ENCODE data around the gene WNK1.

WNK1 gene

DNA sequence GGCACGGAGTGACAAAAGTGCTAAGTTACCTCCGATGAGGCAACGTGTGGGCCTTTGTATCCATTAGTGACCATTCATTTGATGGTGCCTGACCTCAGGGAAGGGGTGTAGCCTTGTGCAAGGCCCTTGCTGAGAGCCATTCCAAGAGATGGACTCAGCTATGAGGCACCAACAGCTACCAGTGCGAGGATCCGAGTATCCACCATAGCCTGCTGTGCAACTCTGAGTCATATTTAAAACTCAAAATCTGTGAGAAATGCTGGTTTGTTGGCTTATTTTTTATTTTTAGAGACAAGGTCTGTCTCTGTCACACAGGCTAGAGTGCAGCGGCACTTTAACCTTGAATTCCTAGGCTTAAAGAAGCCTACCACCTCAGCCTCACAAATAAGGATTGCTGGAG is 25.1 kb upstream of the WNK1 start:
- ATAC-seq (replicated peaks) = no peak
- Mint-ChIP-seq H3K4me3 (no peak overlapping the region), H3K27ac (no peak overlapping the region), H3K4me1 (peaks cover 9 to 15% of the 10 kb centered on the region in 2 donors), H3K36me3 (no peaks in the 10 kb centered on the region), H3K27me3 (no peaks in the 10 kb centered on the region), H3K9me3 (peaks cover 0 to 2% of the 10 kb centered on the region in 2 donors)
- DNase-seq = no peak

DNA sequence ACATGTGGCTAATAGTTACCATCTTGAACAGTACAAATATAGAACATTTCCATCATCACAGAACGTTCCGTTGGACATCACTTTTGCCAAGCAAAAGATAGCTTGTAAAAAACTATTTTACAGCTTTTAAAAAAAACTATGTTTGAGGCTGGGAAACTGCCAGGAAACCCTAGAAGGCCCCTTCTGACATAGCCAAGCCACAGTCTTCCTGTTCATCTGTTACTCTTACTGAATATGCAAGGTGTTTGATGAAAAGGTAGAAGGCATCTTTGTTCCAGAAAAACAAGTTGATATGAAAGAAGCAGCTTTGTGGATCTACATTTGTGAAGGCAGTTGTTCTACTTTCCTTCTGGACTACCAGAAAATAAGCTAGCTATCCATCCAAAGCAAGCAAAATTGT is 23.6 kb upstream of the WNK1 start:
- Mint-ChIP-seq H3K9me3 (peaks cover 0 to 2% of the 10 kb centered on the region in 2 donors), H3K27me3 (no peaks in the 10 kb centered on the region), H3K4me1 (peaks cover 7 to 10% of the 10 kb centered on the region in 2 donors), H3K27ac (no peak overlapping the region), H3K36me3 (no peaks in the 10 kb centered on the region), H3K4me3 (no peak overlapping the region)
- DNase-seq (no peak), ATAC-seq (replicated peaks) (no peak)

DNA sequence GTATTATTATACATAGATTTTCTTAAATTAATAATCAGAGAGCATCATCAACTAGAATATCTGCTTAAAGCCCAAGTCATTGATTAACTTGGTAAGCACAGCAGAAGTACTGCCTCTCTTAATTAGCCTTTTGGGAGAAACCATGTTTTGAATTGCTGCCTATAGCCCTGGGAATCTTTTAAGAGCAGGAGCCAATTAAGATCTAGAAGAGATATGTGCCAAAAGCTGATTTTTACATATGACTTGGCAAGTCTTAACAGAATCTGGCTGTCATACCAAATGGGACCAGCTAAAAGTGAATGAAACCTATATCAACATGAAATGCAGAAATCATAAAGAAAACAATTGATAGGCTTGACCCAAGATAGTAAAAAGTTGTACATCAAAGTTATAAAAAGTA is 23.2 kb upstream of the WNK1 start:
- H3K36me3 Mint-ChIP-seq = no peaks in the 10 kb centered on the region
- peaks cover 4 to 6% of the 10 kb centered on the region in 2 donors for H3K4me1 Mint-ChIP-seq
- no peaks in the 10 kb centered on the region for H3K27me3 Mint-ChIP-seq
- H3K9me3 Mint-ChIP-seq = peaks cover 0 to 2% of the 10 kb centered on the region in 2 donors
- no peak overlapping the region for H3K4me3 Mint-ChIP-seq
- ATAC-seq (replicated peaks) (no peak), DNase-seq (no peak)
- no peak overlapping the region for H3K27ac Mint-ChIP-seq

DNA sequence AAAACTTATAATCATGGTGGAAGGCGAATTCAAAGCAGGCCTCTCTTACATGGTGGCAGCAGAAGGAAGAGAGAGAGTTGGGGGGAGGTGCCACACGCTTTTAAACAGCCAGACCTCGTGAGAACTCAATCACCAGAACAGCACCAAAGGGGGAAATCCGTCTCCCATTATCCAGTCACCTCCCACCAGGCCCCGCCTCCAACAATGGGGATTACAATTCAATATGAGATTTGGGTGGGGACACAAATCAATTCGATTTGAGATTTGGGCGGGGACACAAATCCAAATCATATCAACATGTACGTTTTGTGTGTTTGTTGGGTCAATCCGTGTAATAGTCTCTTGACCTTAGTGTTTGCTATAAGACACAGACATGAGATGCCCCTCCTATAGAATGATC is 21.8 kb upstream of the WNK1 start:
- no peaks in the 10 kb centered on the region for H3K27me3 Mint-ChIP-seq
- ATAC-seq (replicated peaks) = no peak
- H3K27ac Mint-ChIP-seq = no peak overlapping the region

DNA sequence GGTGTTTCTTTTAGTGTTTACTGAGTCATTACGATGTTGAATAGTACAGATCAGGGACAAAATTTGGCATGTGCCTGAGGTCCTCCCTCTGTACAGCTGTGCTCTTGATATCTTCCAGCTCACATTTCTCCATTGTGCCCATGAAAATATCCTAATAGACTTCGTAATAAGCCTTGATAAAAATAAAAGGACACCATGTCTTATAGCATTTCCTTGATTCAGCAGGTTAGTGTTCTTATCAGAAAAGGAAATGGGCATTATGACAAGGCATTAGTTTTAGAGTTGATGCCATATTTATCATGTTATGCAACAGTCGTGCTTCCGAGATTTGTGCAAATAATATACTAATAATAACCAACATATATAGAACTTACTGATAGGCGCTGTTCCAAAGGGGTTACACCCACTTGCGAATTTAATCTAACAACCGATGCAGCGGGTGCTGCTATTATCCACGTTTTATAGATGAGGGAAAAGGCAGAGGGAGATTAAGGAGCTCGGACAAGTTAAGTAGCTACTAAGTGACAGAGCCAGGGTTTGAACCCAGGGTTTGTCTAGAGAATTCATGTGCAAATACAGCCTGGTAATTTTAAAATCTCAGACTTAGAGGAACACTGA is 15.1 kb upstream of the WNK1 start:
- no peak overlapping the region for H3K4me3 Mint-ChIP-seq
- no peak overlapping the region for H3K27ac Mint-ChIP-seq
- ATAC-seq (replicated peaks) = no peak
- no peaks in the 10 kb centered on the region for H3K36me3 Mint-ChIP-seq
- no peaks in the 10 kb centered on the region for H3K9me3 Mint-ChIP-seq
- H3K4me1 Mint-ChIP-seq = peaks cover 0 to 2% of the 10 kb centered on the region in 2 donors
- H3K27me3 Mint-ChIP-seq = no peaks in the 10 kb centered on the region
- no peak for DNase-seq

More for the DNA sequence above, 21.8 kb upstream of the WNK1 start:
- Mint-ChIP-seq H3K36me3 (no peaks in the 10 kb centered on the region), H3K9me3 (peaks cover 0 to 2% of the 10 kb centered on the region in 2 donors), H3K4me3 (no peak overlapping the region), H3K4me1 (no peaks in the 10 kb centered on the region)
- DNase-seq = no peak

DNA sequence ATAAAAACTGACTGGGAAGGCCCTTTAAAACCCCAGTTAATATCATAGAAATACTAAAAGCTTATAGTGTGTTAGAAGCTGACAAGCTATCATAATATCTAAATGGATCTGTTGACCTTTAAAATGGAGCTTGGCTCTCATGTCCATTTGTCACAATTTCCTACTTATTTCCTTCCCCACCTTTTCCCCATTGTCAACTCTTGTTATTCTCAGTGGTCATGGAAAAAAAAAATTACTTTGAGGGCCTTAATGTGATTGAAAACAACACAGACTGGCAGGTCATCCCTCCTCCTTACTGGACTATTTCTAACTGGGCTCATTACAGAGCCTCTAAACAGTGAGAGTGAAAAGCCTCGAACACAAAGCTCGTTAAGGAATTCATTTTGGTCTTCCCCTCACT is 13.7 kb upstream of the WNK1 start:
- Mint-ChIP-seq H3K27me3 (no peaks in the 10 kb centered on the region), H3K27ac (no peak overlapping the region), H3K4me1 (peaks cover 5 to 6% of the 10 kb centered on the region in 2 donors), H3K9me3 (no peaks in the 10 kb centered on the region), H3K4me3 (no peak overlapping the region), H3K36me3 (no peaks in the 10 kb centered on the region)
- ATAC-seq (replicated peaks) = no peak
- no peak for DNase-seq

DNA sequence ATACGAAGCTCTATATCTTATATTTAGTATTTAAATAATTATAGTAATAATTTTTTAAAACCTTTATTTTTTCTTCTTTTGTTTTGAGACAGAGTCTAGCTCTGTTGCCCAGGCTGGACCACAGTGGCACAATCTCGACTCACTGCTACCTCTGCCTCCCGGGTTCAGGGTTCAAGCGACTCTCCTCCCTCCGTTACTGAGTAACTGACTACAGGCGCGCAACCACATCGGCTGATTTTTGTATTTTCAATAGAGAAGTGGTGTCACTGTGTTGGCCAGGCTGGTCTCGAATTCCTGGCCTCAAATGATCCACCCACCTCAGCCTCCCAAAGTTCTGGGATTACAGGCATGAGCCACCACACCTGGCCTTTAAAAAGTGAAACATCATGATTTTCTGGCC is 13.0 kb upstream of the WNK1 start:
- Mint-ChIP-seq H3K4me1 (peaks cover 10% of the 10 kb centered on the region in 2 donors), H3K4me3 (no peak overlapping the region), H3K27ac (no peak overlapping the region), H3K9me3 (no peaks in the 10 kb centered on the region), H3K36me3 (no peaks in the 10 kb centered on the region), H3K27me3 (no peaks in the 10 kb centered on the region)
- no peak for ATAC-seq (replicated peaks)
- no peak for DNase-seq

DNA sequence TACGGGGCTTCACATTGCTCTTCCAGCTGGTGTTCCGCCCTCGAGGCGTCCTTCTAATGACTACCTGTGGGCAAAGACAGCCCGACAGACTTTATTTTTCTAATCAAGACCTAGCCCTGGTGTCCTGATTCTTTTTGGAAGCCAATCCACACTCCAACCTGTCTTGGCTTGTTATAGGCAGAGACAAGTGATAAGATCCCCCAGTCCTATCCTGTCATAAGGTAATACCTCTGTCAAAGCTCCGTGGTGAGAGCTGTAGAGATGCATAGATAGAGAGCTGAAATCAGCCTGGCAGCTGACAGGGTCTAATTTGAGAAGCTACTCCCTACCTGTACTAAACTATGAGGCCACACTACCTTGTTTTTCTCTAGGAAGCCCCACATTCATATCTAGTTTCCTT is 11.5 kb upstream of the WNK1 start:
- Mint-ChIP-seq H3K4me1 (peaks cover 10% of the 10 kb centered on the region in 2 donors), H3K36me3 (no peaks in the 10 kb centered on the region), H3K27ac (no peak overlapping the region), H3K4me3 (no peak overlapping the region), H3K27me3 (no peaks in the 10 kb centered on the region), H3K9me3 (no peaks in the 10 kb centered on the region)
- no peak for ATAC-seq (replicated peaks)
- DNase-seq = no peak

DNA sequence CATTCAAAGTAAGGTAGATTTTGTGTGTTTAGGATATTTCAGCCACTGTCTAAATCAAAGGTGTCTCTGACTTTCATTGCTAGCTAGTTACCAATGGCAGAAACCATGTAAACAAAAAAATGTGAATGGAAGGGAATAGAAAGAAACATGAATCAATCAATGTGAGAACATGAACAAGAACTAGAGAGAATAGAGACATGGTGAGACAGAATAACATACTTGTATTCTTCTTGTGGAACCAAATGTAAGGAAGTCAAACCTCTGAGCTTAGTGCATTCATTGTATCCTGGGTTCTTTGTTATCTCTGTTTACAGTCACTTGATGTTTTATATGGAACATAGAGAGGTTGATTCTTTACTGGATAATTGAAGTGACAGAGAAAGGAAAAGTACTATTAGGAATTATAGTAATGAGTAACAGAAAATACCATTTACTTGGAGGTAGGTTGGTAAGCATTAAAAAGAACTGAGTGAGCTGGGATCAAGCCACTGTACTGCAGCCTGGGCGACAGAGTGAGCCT is 2.6 kb upstream of the WNK1 start:
- no peak for DNase-seq
- H3K36me3 Mint-ChIP-seq = peaks cover 11 to 13% of the 10 kb centered on the region in 2 donors

DNA sequence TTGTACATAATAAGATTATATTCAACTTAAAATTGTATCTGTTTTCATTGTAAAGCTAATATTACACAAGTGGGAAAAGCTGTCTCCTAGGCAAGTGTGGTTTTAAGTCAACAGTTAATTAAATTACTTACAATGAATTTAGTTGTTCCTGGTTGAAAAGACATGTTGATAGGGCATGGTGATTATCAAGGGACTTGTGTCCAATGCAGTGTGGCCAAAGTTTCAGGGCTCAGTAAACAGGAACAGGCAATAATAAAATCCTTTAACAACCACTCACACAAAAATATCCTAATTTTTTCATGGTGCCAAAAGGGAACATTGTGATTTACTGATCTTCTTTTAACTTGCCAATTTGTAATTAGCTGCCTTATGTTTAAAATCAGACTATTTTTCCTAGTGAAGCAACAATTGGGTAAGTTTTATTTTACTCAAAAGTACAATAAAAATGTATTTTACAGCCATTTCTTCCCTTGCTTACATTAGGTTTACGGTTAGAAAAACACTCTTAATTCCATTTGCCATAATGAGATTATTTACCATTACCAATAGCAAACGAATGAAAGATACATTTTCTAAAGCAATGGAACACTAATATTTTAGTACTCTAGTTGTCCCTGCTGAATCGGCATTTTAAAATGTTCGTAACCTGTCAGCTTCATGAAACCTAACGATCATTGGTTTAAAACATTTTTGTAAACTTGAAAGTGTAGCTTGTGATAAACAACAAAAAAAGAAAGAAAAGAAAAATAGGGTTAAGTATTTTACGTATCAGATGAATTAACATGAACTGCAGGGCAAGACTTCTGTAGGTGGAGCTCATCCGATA is 1.8 kb upstream of the WNK1 start:
- Mint-ChIP-seq H3K9me3 (no peaks in the 10 kb centered on the region), H3K36me3 (peaks cover 11 to 17% of the 10 kb centered on the region in 2 donors), H3K4me1 (peaks cover 11 to 29% of the 10 kb centered on the region in 2 donors), H3K4me3 (no peak overlapping the region), H3K27ac (no peak overlapping the region), H3K27me3 (no peaks in the 10 kb centered on the region)
- ATAC-seq (replicated peaks) (no peak), DNase-seq (no peak)

More for the DNA sequence above, 2.6 kb upstream of the WNK1 start:
- Mint-ChIP-seq H3K9me3 (no peaks in the 10 kb centered on the region), H3K4me3 (peak overlapping the region; percentile 19 to 27), H3K4me1 (peaks cover 11 to 24% of the 10 kb centered on the region in 2 donors), H3K27ac (no peak overlapping the region), H3K27me3 (no peaks in the 10 kb centered on the region)
- ATAC-seq (replicated peaks) = no peak

DNA sequence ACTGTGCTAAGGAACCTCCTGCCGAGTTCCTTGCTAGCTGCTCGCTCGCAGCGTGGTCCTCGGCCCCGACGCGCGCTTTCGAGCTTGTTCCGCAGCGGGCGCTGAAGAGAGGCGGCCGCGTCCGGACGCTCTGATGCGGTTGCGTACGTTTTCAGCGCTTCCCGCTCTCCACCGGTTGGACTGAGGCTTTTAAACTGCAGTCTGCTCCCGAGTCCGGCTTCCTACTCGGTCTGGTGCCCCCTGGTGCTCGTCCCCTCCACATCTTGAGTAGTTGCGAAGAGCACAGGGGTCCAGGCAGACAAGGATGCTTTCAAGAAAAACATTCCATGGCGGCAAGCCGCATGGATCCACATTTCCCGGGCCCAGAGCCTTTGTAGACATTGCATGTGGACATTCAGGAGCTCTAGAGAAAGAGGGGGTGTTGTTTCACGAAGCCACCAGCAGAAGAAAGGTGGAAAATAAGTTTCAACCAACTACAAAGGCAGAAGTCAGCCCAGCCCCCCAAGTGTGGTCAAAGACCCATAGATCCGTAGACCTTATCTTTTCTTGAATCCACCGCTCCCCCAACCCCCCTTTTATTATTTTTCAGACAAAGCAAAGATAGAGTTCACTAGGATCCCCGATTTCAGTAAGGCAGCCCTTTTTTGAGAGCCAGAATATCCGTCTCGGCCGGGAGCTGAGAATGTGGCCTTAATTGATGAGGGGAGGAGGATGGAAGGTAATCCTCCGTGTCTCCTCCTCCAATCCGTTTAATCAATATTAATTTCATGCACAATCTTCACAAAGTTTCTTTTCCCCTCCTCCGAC is 984 bp upstream of the WNK1 start:
- Mint-ChIP-seq H3K9me3 (no peaks in the 10 kb centered on the region), H3K27ac (no peak overlapping the region), H3K4me3 (no peak overlapping the region), H3K36me3 (peaks cover 12 to 20% of the 10 kb centered on the region in 2 donors), H3K27me3 (no peaks in the 10 kb centered on the region), H3K4me1 (peaks cover 11 to 37% of the 10 kb centered on the region in 2 donors)
- DNase-seq = peak; percentile 85
- ATAC-seq (replicated peaks) = peak; percentile 59 to 65

DNA sequence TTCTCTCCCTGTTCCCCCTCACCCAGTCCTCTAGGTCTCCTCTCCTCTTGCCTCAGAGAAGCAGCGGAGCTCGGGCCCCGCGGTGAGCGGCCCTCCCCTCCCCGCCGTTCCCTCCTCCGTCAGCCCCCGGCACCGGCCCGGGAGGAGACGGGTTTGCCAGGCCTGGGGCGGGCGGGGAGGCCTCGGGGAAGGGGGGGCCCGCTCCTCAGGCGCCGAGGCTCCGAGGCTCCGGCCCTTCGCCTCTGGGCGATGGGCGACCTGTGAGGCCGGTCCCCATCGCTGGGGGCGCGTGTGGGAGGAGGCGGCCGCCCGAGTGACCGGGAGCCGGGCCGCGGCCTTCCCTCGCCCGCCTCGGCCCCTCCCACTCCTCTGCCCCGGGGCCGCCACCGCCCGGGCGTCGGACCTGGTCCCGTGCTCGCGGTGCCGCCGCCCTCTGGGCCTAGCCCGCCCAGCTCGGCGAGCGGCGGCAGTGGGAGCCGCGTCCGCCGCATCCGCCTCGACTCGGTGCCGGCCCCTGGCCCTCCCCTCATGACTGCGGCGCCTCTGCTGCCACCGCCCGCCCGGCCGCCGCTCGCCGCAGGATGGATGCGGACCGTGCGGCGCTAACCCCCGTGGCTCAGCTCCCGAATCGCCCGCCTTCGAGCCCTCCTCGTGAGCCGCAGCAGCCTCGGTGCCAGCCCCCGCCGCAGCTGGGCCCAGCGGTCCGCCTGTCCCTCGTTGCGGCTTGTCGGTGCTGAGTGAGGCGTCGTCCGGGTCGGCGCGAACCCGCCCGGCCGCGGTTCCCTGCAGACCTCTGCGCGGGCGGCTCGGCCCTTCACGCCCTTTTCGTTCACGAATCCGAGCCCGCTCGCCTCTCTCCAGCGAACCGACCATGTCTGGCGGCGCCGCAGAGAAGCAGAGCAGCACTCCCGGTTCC is 574 bp downstream of the WNK1 start:
- Mint-ChIP-seq H3K27me3 (no peaks in the 10 kb centered on the region), H3K27ac (peak overlapping the region; percentile 94), H3K4me3 (peak overlapping the region in 1 of 2 donors; percentile 97), H3K9me3 (no peaks in the 10 kb centered on the region), H3K36me3 (peaks cover 13 to 27% of the 10 kb centered on the region in 2 donors), H3K4me1 (peaks cover 12 to 53% of the 10 kb centered on the region in 2 donors)
- DNase-seq (peak; percentile 43), ATAC-seq (replicated peaks) (peak; percentile 24 to 35)

DNA sequence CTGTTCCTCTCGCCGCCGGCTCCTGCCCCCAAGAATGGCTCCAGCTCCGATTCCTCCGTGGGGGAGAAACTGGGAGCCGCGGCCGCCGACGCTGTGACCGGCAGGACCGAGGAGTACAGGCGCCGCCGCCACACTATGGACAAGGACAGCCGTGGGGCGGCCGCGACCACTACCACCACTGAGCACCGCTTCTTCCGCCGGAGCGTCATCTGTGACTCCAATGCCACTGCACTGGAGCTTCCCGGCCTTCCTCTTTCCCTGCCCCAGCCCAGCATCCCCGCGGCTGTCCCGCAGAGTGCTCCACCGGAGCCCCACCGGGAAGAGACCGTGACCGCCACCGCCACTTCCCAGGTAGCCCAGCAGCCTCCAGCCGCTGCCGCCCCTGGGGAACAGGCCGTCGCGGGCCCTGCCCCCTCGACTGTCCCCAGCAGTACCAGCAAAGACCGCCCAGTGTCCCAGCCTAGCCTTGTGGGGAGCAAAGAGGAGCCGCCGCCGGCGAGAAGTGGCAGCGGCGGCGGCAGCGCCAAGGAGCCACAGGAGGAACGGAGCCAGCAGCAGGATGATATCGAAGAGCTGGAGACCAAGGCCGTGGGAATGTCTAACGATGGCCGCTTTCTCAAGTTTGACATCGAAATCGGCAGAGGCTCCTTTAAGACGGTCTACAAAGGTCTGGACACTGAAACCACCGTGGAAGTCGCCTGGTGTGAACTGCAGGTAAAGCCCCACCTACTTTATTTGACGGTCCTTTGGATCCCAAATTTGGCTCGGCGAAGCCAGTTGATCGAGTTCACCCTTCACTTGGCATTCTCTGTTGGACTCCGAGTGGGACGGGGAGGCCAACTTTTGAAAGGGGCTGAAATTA is 1.5 kb downstream of the WNK1 start:
- Mint-ChIP-seq H3K36me3 (peaks cover 17 to 30% of the 10 kb centered on the region in 2 donors), H3K4me3 (peak overlapping the region in 1 of 2 donors; percentile 97), H3K27ac (peak overlapping the region; percentile 94), H3K9me3 (no peaks in the 10 kb centered on the region), H3K4me1 (peaks cover 15 to 55% of the 10 kb centered on the region in 2 donors), H3K27me3 (no peaks in the 10 kb centered on the region)
- ATAC-seq (replicated peaks) = peak in 1 of 2 donors; percentile 21
- DNase-seq = peak; percentile 29

All from stimulated activated naive B cell treated with anti-CD40 and anti-IgM and Interleukin-4, amounts not matched to agents 10 μg/mL and 1 μg/mL and 100 μg/mL, for 72 hours (primary cell).